Measurements from ENCODE around the gene RNF224. TPM values are rescaled to one million over a fixed set of nuclear protein-coding genes. Genes with fewer than 3 reads are reported as not detected.

RNF224 gene
- total RNA-seq, 1 donor from 2014 or later, result 2.7 TPM

GRCh38 chr9:137273611-137274320 lies 46.5 kb downstream of the RNF224 start:
- ATAC-seq, result peak; percentile 65

GRCh38 chr9:137275203-137275587 lies 47.9 kb downstream of the RNF224 start:
- no peak for ATAC-seq

GRCh38 chr9:137275588-137276472 lies 48.5 kb downstream of the RNF224 start:
- no peak for ATAC-seq

- ATAC-seq, result no peak
Observed at GRCh38 chr9:137276473-137277328, 49.4 kb downstream of the RNF224 start.

- ATAC-seq, result peak; percentile 62
Observed at GRCh38 chr9:137277329-137278041, 50.2 kb downstream of the RNF224 start, which contains the start of gene TOR4A. TOR4A (plus strand) TSS chr9:137277726; CDS start chr9:137278690, 964 bp downstream.

- ATAC-seq, result peak; percentile 0
Observed at GRCh38 chr9:137278061-137278701, 50.9 kb downstream of the RNF224 start.

Other genes starting within 250 kb of the RNF224 start
- gene PTGDS, start 250.0 kb upstream of the RNF224 start, total RNA-seq, result 18.4 TPM
- gene LCNL1, start 244.5 kb upstream of the RNF224 start, total RNA-seq, result 0.20 TPM
- 33.1 TPM for gene PAXX, start 235.1 kb upstream of the RNF224 start, total RNA-seq
- 154 TPM for gene CLIC3, start 230.9 kb upstream of the RNF224 start, total RNA-seq
- 2.0 TPM for gene ABCA2, start 199.3 kb upstream of the RNF224 start, total RNA-seq
- 0.12 TPM for gene FUT7, start 195.4 kb upstream of the RNF224 start, total RNA-seq
- 26.6 TPM for gene NPDC1, start 181.3 kb upstream of the RNF224 start, total RNA-seq
- 2.9 TPM for gene ENTPD2, start 173.4 kb upstream of the RNF224 start, total RNA-seq
- gene SAPCD2, start 156.9 kb upstream of the RNF224 start, total RNA-seq, result 13.8 TPM
- 4.9 TPM for gene UAP1L1, start 150.0 kb upstream of the RNF224 start, total RNA-seq
- 46.2 TPM for gene MAN1B1, start 140.5 kb upstream of the RNF224 start, total RNA-seq
- gene DPP7, start 112.8 kb upstream of the RNF224 start, total RNA-seq, result 75.3 TPM
- 0.12 TPM for gene GRIN1, start 88.3 kb upstream of the RNF224 start, total RNA-seq
- 1.6 TPM for gene LRRC26, start 57.5 kb upstream of the RNF224 start, total RNA-seq
- gene TMEM210, start 55.4 kb upstream of the RNF224 start, total RNA-seq, result not detected
- 25.0 TPM for gene ANAPC2, start 38.9 kb upstream of the RNF224 start, total RNA-seq
- 86.8 TPM for gene SSNA1, start 38.8 kb upstream of the RNF224 start, total RNA-seq
- gene TPRN, start 26.8 kb upstream of the RNF224 start, total RNA-seq, result 20.5 TPM
- 24.8 TPM for gene TMEM203, start 21.9 kb upstream of the RNF224 start, total RNA-seq
- gene NDOR1, start 21.8 kb upstream of the RNF224 start, total RNA-seq, result 8.6 TPM
- 11.2 TPM for gene RNF208, start 5.3 kb upstream of the RNF224 start, total RNA-seq
- gene CYSRT1, start 2.3 kb upstream of the RNF224 start, total RNA-seq, result 156 TPM
- gene SLC34A3, start 3.4 kb downstream of the RNF224 start, total RNA-seq, result 0.68 TPM
- 321 TPM for gene TUBB4B, start 13.8 kb downstream of the RNF224 start, total RNA-seq
- not detected for gene STPG3, start 23.8 kb downstream of the RNF224 start, total RNA-seq
- 36.7 TPM for gene NELFB, start 27.8 kb downstream of the RNF224 start, total RNA-seq
- 15.4 TPM for gene TOR4A, start 50.2 kb downstream of the RNF224 start, total RNA-seq
- 20.4 TPM for gene NRARP, start 74.8 kb downstream of the RNF224 start, total RNA-seq
- gene EXD3, start 195.7 kb downstream of the RNF224 start, total RNA-seq, result 8.1 TPM
- gene NOXA1, start 195.9 kb downstream of the RNF224 start, total RNA-seq, result 5.5 TPM
- gene ENTPD8, start 213.9 kb downstream of the RNF224 start, total RNA-seq, result not detected
- 13.9 TPM for gene NSMF, start 231.8 kb downstream of the RNF224 start, total RNA-seq

Measured in esophagus mucosa (tissue), 1 donor.